ENCODE data around the gene BICRA.

DNA sequence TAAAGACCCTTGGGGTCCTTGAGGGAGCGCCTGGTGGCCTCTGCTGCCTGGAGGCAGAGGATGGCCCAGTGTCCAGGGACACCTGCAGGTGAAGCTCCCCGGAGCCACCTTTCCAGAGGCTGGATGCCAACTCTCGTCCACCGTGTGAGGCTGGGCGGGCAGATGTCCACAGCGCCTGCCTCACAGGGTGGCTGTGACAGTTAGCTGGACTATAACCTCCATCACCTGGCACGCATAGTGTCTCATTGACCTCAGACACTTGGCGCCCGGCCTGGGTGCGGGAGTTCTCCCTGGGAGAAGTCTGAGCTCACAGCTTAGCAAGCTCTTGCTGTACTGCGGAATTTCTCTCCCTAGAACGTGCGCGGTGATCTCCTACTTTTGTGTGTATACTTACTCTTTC is 9.8 kb downstream of the BICRA start:
- TF ChIP-seq, protein P1, sequence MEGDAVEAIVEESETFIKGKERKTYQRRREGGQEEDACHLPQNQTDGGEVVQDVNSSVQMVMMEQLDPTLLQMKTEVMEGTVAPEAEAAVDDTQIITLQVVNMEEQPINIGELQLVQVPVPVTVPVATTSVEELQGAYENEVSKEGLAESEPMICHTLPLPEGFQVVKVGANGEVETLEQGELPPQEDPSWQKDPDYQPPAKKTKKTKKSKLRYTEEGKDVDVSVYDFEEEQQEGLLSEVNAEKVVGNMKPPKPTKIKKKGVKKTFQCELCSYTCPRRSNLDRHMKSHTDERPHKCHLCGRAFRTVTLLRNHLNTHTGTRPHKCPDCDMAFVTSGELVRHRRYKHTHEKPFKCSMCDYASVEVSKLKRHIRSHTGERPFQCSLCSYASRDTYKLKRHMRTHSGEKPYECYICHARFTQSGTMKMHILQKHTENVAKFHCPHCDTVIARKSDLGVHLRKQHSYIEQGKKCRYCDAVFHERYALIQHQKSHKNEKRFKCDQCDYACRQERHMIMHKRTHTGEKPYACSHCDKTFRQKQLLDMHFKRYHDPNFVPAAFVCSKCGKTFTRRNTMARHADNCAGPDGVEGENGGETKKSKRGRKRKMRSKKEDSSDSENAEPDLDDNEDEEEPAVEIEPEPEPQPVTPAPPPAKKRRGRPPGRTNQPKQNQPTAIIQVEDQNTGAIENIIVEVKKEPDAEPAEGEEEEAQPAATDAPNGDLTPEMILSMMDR (IDR thresholded peaks at IDR 0.05 in 2 of 3, conservative IDR thresholded peaks at IDR 0.05 in 1 of 3; ENCODE audit: insufficient read depth in 2 of 3, low read depth in 1 of 3, low read length in 3 of 3) = no peak
- TF ChIP-seq CBFB (CRISPR knock-in tag; IDR thresholded peaks at IDR 0.05) (no peak), ZBTB2 (IDR thresholded peaks at IDR 0.05) (no peak), OTX1 (CRISPR knock-in tag; IDR thresholded peaks at IDR 0.05) (no peak)

Data from K562 (cell line).